Measurements from ENCODE around the gene SNAP47.

GRCh38 chr1:227739636-227740035, 4.4 kb downstream of the SNAP47 start:
- TF ChIP-seq CTCF (IDR thresholded peaks at IDR 0.05; ENCODE audit: insufficient read depth, low read length) (no peak), SPI1 (IDR thresholded peaks at IDR 0.05; ENCODE audit: borderline replicate concordance, low read depth) (no peak)

All from HL-60 (cell line).